Activated CD4-positive, CD25-positive, alpha-beta regulatory T cell treated with anti-CD3 and anti-CD28 coated beads, Interleukin-2, amount 50 U/mL, for 24 hours (primary cell): ENCODE measurements around the gene SEPTIN1.
"Not testable (repeated sequence)": the region's sequence is repeated elsewhere in the genome, so short reads cannot be mapped to it uniquely, and the experiment has no call there.

ENCODE experiments used
- ATAC-seq, 2 donors: fragments of 150-1000 bp; cut with Tn5 transposase; one replicate each; pipeline ENCODE4 v1.10.0; 2021; ENCODE audit warnings: mild to moderate bottlenecking in 1 of 2, moderate library complexity in 1 of 2

Gene SEPTIN1

GRCh38 chr16:30337964-30338357, 44.4 kb downstream of the SEPTIN1 start:
- not testable (repeated sequence) for ATAC-seq

GRCh38 chr16:30335598-30336474, 46.5 kb downstream of the SEPTIN1 start:
- ATAC-seq, result peak in 1 of 2 donors; percentile 4

GRCh38 chr16:30335028-30335597, 47.2 kb downstream of the SEPTIN1 start:
- ATAC-seq, result peak; percentile 77 to 78

- peak; percentile 94 to 96 for ATAC-seq
These were observed 47.8 kb downstream of the SEPTIN1 start for GRCh38 chr16:30334473-30334989.
